Fibroblast of skin of back (primary cell): ENCODE results near the gene USP3. TPM values are rescaled to one million over a fixed set of nuclear protein-coding genes. Genes with fewer than 3 reads are reported as not detected.

Experiments
- DNase-seq: peaks from one replicate; pipeline ENCODE4 v3.0.0-alpha.2; 2013
- polyA plus RNA-seq, 2 experiments: library from polyadenylated mRNA; unstranded; fragments of 120-200 nt; gene quantifications; one replicate each; pipeline ENCODE4 v1.2.1, GENCODE V29; 2013; ENCODE audit not compliant: insufficient read length in 2 of 2

The USP3 gene, protein sequence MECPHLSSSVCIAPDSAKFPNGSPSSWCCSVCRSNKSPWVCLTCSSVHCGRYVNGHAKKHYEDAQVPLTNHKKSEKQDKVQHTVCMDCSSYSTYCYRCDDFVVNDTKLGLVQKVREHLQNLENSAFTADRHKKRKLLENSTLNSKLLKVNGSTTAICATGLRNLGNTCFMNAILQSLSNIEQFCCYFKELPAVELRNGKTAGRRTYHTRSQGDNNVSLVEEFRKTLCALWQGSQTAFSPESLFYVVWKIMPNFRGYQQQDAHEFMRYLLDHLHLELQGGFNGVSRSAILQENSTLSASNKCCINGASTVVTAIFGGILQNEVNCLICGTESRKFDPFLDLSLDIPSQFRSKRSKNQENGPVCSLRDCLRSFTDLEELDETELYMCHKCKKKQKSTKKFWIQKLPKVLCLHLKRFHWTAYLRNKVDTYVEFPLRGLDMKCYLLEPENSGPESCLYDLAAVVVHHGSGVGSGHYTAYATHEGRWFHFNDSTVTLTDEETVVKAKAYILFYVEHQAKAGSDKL
- polyA plus RNA-seq (2013, experiment 1 of 2; ENCODE audit: insufficient read length): 21.5 TPM
- 20.0 TPM for polyA plus RNA-seq (2013, experiment 2 of 2; ENCODE audit: insufficient read length)

DNA sequence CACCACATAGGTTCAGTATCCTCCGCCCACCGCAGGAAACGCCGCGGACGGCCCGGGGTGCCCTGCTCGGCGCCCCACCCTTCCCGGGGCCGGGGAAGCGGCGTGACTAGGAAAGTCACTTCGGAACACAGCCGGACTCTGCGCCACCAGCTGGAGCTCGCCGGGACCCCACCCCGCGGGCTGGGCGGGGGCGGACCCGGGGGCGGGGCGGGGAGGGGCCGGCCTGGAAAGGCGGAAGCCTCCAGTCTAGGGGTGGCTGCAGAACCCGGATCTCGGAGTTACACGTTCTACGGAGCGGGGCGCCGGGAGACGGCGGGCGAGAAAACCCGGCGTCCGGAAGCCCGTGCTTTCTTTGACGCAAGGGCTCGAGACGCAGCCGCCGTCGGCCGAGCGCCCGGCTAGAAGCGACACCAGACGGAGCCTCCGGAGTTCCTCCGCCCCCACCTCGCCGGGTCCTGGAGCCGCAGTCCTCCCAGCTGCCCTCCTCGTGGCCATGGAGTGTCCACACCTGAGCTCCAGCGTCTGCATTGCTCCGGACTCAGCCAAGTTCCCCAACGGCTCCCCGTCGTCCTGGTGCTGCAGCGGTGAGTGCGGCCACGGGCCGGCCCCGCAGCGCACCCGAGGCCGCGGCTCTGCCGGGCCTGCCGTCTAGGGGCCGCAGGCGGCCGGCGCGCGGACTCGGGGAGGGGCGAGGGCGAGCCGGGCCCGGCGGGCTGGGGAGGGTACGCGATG lies at the start of gene USP3:
USP3 (plus strand) TSS at position 347 of the 732 bp plus-strand sequence; CDS start at position 494, 147 bp downstream.
- DNase-seq: peak; percentile 92

DNA sequence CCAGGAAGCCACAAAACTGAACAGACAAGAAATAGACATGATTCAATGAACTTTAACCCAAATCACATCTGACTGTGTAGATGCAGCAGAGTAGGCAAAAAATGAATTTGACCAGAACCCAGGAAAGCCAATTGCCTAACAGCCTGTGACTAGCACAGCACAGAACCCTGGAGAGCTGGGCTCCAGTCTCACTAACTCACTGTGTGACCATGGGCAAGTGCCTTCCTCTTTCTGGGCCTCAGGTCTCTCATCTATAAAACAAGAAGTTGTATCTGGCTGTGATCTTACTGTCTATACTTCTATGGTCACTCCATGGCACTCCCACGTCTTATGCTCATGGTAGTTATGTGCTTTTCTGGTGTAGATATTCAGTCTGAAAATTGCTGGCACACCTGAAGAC lies 48.1 kb upstream of the USP3 start:
- no peak for DNase-seq

DNA sequence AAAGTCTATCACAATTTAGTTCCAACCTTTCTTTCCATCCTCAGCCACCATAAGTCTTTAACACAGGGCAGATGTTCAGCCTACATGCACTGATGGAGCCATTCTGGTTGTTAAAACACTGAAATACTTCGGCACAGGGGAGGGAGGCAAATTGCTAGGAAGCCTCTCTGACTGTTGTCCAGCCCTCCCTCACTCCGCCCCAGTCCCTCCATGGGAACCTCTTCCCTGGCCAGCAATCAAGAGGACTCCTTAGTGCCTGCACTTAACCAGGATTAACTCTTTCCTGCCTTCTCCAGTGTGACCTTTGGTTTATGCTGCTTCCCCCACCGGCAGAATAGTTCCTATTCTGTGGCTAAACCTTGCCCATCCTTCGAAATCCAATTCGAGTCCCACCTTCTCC lies 47.0 kb upstream of the USP3 start:
- no peak for DNase-seq

DNA sequence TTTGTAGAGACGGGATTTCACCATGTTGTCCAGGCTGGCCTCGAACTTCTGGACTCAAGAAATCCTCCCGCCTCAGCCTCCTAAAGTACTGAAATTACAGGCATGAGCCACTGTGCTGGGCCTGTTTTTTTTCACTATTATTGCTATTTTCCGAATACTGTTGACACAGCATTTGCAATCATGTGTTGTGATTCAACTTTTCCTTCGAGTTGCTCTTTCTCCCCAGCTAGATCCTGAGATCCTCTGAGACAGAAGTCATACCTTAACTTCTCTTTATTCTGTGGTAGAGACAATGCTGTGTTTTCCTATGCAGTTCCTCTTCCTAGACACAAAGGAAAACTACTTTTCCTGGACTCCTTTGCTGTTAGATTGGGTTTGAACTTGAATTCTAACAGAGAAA lies 46.4 kb upstream of the USP3 start:
- DNase-seq: no peak

- no peak for DNase-seq
These were observed 45.5 kb upstream of the USP3 start for GRCh38 chr15:63458794-63459395.

- no peak for DNase-seq
These were observed 43.9 kb upstream of the USP3 start for GRCh38 chr15:63460210-63461155.

GRCh38 chr15:63461230-63461985 lies 43.0 kb upstream of the USP3 start:
- no peak for DNase-seq

DNA sequence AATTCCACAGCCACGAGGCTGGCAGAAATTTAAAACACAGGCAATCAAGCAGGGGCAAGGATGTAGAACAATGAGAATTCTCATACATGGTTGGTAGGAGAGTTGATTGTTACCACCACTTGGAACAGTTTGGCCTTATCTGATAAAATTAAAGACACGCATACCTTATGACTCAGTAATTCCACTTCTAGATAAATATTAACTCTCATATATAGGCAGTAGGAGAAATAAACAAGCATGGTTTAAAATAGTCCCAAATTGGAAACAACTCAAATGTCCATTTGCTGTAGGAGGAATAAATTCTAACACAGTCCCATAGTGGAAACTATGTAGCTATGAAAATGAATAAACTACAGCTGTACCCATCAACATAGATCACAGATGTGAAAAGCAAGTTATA lies 42.3 kb upstream of the USP3 start:
- peak; percentile 58 for DNase-seq

DNA sequence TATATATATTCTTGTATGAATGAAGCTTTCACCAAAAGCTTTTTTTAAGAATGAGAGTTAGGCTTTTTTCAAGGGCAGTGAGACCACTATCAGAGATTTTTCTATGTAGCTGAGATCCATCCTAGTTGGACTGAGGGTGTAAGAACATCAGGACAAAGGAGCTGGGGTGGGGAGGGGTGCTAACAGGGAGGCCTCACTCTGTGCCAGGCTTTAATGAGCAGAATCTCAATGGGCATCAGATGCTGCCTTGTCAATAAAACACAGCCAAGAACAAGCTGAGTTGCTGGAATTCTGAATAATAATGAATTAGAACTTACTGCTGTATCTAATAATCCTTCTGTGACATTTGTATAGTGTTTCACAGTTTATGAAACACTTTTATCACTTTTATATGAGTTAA lies 41.4 kb upstream of the USP3 start:
- no peak for DNase-seq

GRCh38 chr15:63463793-63464192 lies 40.6 kb upstream of the USP3 start:
- no peak for DNase-seq

DNA sequence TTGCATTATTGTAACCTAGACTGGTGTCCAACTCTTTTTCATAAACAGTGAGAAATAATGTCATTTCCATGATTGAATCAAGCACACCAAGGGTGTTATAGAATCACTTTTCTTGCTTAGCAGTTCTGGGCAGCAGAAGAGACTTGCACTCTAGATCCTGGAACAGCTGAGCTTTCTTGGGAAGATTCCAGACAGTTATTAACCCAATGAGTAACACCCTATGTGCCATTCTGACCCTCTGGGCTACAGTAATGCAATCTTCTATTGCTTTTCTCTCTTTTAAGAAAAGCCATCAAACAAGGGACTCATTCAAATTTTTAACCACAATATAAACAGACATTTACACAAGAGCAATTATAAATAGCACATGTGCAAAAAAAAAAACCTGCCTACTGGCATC lies 39.3 kb upstream of the USP3 start:
- DNase-seq: peak; percentile 47

GRCh38 chr15:63466378-63467192 lies 37.8 kb upstream of the USP3 start:
- peak; percentile 60 for DNase-seq

GRCh38 chr15:63469190-63469589 lies 35.2 kb upstream of the USP3 start:
- DNase-seq: no peak

DNA sequence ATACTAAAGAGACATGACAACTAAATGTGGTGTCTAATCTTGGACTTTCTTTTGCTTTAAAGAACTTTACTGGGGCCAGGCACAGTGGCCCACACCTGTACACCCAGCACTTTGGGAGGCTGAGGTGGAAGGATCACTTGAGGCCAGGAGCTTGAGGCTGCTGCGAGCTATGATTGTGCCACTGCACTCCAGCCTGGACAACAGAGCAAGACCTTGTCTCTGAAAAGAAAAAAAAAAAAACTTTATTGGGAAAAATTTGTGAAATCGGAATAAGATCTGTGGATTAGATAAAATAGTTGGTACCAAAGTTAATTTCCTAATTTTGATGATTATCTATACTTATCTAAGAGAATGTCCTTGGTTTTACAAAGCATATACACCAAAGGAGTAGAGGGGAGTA lies 34.4 kb upstream of the USP3 start:
- no peak for DNase-seq

GRCh38 chr15:63473007-63473748 lies 31.2 kb upstream of the USP3 start:
- DNase-seq: no peak

DNA sequence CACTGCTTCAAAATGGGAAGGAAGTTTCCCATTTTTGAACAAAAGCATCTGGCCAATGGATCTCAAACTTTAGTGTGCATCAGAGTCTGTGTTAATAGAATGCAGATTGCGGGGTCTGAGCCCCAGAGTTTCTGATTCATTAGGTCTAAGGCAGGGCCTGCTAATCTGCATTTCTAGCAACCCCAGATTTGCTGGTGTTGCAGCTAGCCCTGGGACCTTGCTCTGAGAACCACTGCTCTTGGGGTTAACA lies 30.7 kb upstream of the USP3 start:
- DNase-seq: no peak

DNA sequence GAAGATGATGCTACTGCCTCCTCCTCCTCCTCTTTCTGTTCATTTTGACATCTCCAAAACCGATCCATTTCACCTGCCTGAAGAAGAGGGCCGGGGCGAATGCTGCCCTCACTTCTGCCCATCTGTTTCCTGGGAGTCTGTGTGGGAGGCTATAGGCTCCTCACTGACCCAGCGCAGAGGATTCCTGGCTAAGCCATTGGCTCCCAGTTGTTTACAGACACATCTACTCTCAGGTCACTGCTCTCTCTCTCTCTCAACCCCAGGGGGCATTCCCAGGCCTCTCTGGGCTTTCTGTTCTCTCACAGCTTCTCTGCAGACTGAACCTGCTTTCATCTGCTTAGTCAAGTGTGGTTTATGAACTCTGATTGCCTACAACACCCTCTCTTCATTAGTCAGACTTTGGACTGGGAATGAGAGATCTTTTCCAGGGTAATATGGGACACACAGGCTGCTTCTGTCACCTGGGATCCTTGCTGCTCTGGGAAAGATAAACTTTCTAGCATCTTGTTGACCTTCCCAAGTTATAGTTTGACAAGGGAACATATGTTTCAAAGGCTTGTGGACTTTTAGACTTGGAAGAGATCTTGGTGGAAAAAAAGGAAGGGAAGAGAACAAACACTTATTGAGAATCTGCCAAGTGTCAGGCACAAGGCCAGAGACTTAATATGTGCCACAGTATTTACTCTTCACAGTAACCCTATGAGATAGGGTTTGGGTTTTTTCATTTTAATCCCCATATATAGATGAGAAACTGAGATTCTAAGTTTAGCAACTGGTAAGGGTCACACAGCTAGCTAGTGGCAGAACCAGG lies 30.2 kb upstream of the USP3 start:
- peak; percentile 50 for DNase-seq

- DNase-seq: no peak
These were observed 29.5 kb upstream of the USP3 start for GRCh38 chr15:63474810-63475316.

GRCh38 chr15:63475707-63476106 lies 28.7 kb upstream of the USP3 start:
- DNase-seq: no peak
